IMR-90 (cell line): ENCODE measurements around the gene CSF2RB.

Source experiments
- BHLHE40 ChIP-seq: fragments of 150-350 bp; IDR thresholded peaks from 2 replicates; pipeline ENCODE4 v1.6.1; 2016; ENCODE audit warnings: mild to moderate bottlenecking, low read depth, low read length
- CEBPB ChIP-seq: IDR thresholded peaks from 2 replicates; pipeline ENCODE4 v1.6.1; 2012; ENCODE audit warnings: low read depth, low read length, improper control_type of control experiment
- CTCF ChIP-seq: conservative IDR thresholded peaks from 2 replicates; pipeline ENCODE4 v1.5.1; 2012; ENCODE audit warnings: mild to moderate bottlenecking, low read depth, low read length, improper control_type of control experiment
- MAFK ChIP-seq: IDR thresholded peaks from 2 replicates; pipeline ENCODE4 v1.6.1; 2012; ENCODE audit warnings: low read depth, low read length, improper control_type of control experiment
- MAZ ChIP-seq: IDR thresholded peaks from 2 replicates; pipeline ENCODE4 v1.6.1; 2012; ENCODE audit warnings: low read depth, mild to moderate bottlenecking, low read length, improper control_type of control experiment, moderate library complexity, borderline replicate concordance
- MXI1 ChIP-seq: IDR thresholded peaks from 2 replicates; pipeline ENCODE4 v1.6.1; 2012; ENCODE audit warnings: low read depth, mild to moderate bottlenecking, low read length, moderate library complexity, borderline replicate concordance
- NFE2L2 ChIP-seq: fragments of 150-350 bp; IDR thresholded peaks from 2 replicates; pipeline ENCODE4 v1.6.1; 2016; ENCODE audit warnings: low read depth, mild to moderate bottlenecking, low read length
- POLR2A ChIP-seq: IDR thresholded peaks from 2 replicates; pipeline ENCODE4 v1.6.1; 2012; ENCODE audit warnings: mild to moderate bottlenecking, low read depth, low read length
- RCOR1 ChIP-seq: IDR thresholded peaks from 2 replicates; pipeline ENCODE4 v1.6.1; 2012; ENCODE audit warnings: mild to moderate bottlenecking, low read length, improper control_type of control experiment; ENCODE audit not compliant: insufficient replicate concordance

GRCh38 chr22:36948273-36949225 is 35.1 kb downstream of the CSF2RB start:
- TF ChIP-seq MAZ (no peak), CTCF (no peak), NFE2L2 (no peak), MXI1 (no peak), MAFK (no peak), POLR2A (no peak), CEBPB (no peak), RCOR1 (no peak), BHLHE40 (no peak)
